ENCODE results near the gene CTSD. TPM values are rescaled to one million over a fixed set of nuclear protein-coding genes. Genes with fewer than 3 reads are reported as not detected.

The CTSD gene
- polyA plus RNA-seq, 1 donor from 2014 or later: 30.5 TPM

DNA sequence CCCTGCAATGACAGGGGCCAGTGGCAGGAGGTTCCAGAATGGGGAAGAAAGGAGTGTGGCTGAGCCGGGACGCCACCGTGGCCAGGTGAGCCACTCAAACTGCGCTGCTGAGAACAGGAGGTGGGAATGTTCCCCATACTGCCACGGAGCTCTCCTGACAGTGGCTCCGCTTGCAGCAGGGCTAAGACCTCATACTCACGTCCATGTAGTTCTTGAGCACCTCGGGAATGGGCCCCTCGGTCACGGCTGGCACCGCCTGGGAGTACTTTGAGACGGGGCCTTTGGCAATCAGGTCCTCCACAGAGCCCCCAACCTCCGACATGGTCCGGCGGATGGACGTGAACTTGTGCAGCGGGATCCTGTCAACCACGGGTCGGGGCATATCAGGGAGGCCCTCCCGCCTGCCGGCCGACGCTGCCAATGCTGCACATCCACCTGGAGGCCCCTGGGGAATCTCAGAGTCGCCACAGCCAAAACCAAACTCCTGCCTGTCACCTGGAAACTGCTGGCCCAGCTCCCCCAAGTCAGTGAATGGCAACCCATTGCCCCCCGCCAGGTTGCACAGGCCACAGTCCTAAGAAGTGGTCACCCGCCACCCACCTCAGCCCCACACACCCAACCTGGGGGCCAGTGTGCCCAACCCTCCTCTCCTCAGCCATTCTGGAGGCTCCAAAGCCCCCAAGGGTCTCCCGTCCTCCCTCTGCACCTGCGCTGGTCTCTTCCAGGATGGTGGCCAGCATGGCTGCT is 2.4 kb downstream of the CTSD start:
- no peak overlapping the region for H2AFZ ChIP-seq (ENCODE audit: low read depth, low read length)
- no peaks in the 10 kb centered on the region for H3K27me3 ChIP-seq (ENCODE audit: insufficient read depth, low read depth, low read length)
- TF ChIP-seq CTCF (IDR thresholded peaks at IDR 0.05; ENCODE audit: poor library complexity, severe bottlenecking) (no peak), TAF1 (IDR thresholded peaks at IDR 0.05; ENCODE audit: low read depth) (no peak), POLR2AphosphoS5 (IDR thresholded peaks at IDR 0.05) (no peak), MXI1 (conservative IDR thresholded peaks at IDR 0.05; ENCODE audit: poor library complexity, severe bottlenecking) (no peak)
- no peaks in the 10 kb centered on the region for H3K9me3 ChIP-seq (ENCODE audit: low read length)
- H3K27ac ChIP-seq (ENCODE audit: low read length): no peak overlapping the region
- H3K9me2 ChIP-seq (ENCODE audit: insufficient read depth, low read length): no peaks in the 10 kb centered on the region
- H3K36me3 ChIP-seq (ENCODE audit: insufficient read depth, low read length): no peaks in the 10 kb centered on the region
- no peak overlapping the region for H3K4me3 ChIP-seq (ENCODE audit: low read length)
- peaks cover 10% of the 10 kb centered on the region for H3K79me2 ChIP-seq (replicated peaks; ENCODE audit: insufficient read depth, low read length)
- no peaks in the 10 kb centered on the region for H3F3A ChIP-seq (ENCODE audit: insufficient read depth, low read length, poor library complexity, severe bottlenecking)
- no peak overlapping the region for H3K9ac ChIP-seq (ENCODE audit: low read length)
- no peaks in the 10 kb centered on the region for H4K20me1 ChIP-seq (ENCODE audit: insufficient read depth)
- H3K4me2 ChIP-seq (ENCODE audit: low read length): no peak overlapping the region

DNA sequence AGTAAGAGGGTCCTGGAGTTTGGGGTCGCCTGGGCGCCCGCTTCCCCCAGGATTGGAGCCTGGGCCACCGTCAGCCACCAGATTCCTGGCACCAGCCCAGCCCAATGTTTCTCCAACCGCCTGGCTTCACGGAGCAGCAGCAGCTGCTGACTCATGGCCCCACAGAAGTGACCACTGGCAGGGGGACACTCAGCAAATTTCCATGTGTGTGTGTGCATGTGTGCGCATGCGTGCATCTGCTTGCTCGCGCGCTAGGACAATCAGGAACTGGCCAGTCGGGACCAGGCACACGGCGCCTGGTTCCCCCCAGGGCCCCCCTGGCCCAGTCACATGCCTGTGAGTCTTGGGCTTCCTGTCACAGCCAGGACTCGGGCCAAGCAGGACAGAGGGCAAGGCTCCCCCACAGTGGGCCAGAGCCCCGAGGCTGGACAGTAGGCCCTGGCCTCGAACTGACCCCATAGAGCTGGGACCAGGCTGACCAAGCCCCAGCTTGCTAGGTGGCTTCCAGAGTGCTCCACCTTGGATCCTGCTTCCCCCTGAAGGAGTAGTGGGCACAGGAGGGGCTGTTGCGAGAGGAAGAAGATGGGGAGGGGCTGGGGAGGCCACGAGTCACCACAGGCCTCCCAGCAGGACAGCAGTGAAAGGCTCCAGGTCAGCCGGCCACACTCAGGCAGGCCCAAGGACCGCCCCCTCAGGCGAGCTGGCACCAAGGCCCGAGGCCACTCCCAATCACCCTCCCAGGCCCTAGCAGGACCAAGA is 3.2 kb downstream of the CTSD start:
- Histone ChIP-seq H4K20me1 (ENCODE audit: insufficient read depth) (no peaks in the 10 kb centered on the region), H3K9me3 (ENCODE audit: low read length) (no peaks in the 10 kb centered on the region), H3K4me2 (ENCODE audit: low read length) (no peak overlapping the region), H3K9me2 (ENCODE audit: insufficient read depth, low read length) (no peaks in the 10 kb centered on the region), H3K9ac (ENCODE audit: low read length) (no peak overlapping the region), H3K27ac (ENCODE audit: low read length) (no peak overlapping the region), H3K36me3 (ENCODE audit: insufficient read depth, low read length) (no peaks in the 10 kb centered on the region), H2AFZ (ENCODE audit: low read depth, low read length) (no peak overlapping the region), H3F3A (ENCODE audit: insufficient read depth, low read length, poor library complexity, severe bottlenecking) (no peaks in the 10 kb centered on the region), H3K79me2 (replicated peaks; ENCODE audit: insufficient read depth, low read length) (peaks cover 10% of the 10 kb centered on the region), H3K27me3 (ENCODE audit: insufficient read depth, low read depth, low read length) (no peaks in the 10 kb centered on the region), H3K4me3 (ENCODE audit: low read length) (no peak overlapping the region)
- TF ChIP-seq POLR2AphosphoS5 (IDR thresholded peaks at IDR 0.05) (no peak), EP300 (conservative IDR thresholded peaks at IDR 0.05; ENCODE audit: poor library complexity, severe bottlenecking) (no peak), EZH2 (IDR thresholded peaks at IDR 0.05; ENCODE audit: borderline replicate concordance, insufficient read depth, low read length, poor library complexity, severe bottlenecking) (no peak), CTCF (IDR thresholded peaks at IDR 0.05; ENCODE audit: poor library complexity, severe bottlenecking) (no peak), RAD21 (conservative IDR thresholded peaks at IDR 0.05) (no peak), MXI1 (conservative IDR thresholded peaks at IDR 0.05; ENCODE audit: poor library complexity, severe bottlenecking) (no peak), SMC3 (conservative IDR thresholded peaks at IDR 0.05; ENCODE audit: poor library complexity) (no peak), TAF1 (IDR thresholded peaks at IDR 0.05; ENCODE audit: low read depth) (no peak)
- TF ChIP-seq, protein P1, sequence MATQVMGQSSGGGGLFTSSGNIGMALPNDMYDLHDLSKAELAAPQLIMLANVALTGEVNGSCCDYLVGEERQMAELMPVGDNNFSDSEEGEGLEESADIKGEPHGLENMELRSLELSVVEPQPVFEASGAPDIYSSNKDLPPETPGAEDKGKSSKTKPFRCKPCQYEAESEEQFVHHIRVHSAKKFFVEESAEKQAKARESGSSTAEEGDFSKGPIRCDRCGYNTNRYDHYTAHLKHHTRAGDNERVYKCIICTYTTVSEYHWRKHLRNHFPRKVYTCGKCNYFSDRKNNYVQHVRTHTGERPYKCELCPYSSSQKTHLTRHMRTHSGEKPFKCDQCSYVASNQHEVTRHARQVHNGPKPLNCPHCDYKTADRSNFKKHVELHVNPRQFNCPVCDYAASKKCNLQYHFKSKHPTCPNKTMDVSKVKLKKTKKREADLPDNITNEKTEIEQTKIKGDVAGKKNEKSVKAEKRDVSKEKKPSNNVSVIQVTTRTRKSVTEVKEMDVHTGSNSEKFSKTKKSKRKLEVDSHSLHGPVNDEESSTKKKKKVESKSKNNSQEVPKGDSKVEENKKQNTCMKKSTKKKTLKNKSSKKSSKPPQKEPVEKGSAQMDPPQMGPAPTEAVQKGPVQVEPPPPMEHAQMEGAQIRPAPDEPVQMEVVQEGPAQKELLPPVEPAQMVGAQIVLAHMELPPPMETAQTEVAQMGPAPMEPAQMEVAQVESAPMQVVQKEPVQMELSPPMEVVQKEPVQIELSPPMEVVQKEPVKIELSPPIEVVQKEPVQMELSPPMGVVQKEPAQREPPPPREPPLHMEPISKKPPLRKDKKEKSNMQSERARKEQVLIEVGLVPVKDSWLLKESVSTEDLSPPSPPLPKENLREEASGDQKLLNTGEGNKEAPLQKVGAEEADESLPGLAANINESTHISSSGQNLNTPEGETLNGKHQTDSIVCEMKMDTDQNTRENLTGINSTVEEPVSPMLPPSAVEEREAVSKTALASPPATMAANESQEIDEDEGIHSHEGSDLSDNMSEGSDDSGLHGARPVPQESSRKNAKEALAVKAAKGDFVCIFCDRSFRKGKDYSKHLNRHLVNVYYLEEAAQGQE (IDR thresholded peaks at IDR 0.05; ENCODE audit: borderline replicate concordance): no peak

All from neural cell (in vitro differentiated cells).